H1 (cell line): Measurements from ENCODE around the gene DRAP1.
A peak's percentile ranks its signal among the peaks of the same experiment; 100 is the strongest.

Experiments used
- CBX8 ChIP-seq: fragments of 300-800, 300-1000 bp; sonication (generic); IDR thresholded peaks from 2 replicates; pipeline ENCODE4 v1.7.1; 2016; ENCODE audit warnings: low read depth, low read length, borderline replicate concordance
- EZH2 ChIP-seq: fragments of 200-600 bp; sonication (generic); IDR thresholded peaks from 2 replicates; pipeline ENCODE4 v1.7.1; 2012; ENCODE audit warnings: low read depth, mild to moderate bottlenecking, moderate library complexity, low read length, inconsistent platforms; ENCODE audit not compliant: severe bottlenecking
- SIN3A ChIP-seq, 2 experiments: IDR thresholded peaks in 1 of 2; conservative IDR thresholded peaks in 1 of 2; 2 replicates each; pipeline ENCODE4 v1.6.1; 2011 to 2012; ENCODE audit warnings: low read length in 2 of 2, improper control_type of control experiment in 1 of 2, low read depth in 1 of 2, mild to moderate bottlenecking in 1 of 2
- SUZ12 ChIP-seq: fragments of 200-600 bp; sonication (generic); IDR thresholded peaks from 2 replicates; pipeline ENCODE4 v1.6.1; 2012; ENCODE audit warnings: mild to moderate bottlenecking, inconsistent platforms, low read length, moderate library complexity, mixed read lengths
- TBP ChIP-seq: IDR thresholded peaks from 2 replicates; pipeline ENCODE4 v1.6.1; 2011; ENCODE audit warnings: low read depth, low read length, improper control_type of control experiment

DNA sequence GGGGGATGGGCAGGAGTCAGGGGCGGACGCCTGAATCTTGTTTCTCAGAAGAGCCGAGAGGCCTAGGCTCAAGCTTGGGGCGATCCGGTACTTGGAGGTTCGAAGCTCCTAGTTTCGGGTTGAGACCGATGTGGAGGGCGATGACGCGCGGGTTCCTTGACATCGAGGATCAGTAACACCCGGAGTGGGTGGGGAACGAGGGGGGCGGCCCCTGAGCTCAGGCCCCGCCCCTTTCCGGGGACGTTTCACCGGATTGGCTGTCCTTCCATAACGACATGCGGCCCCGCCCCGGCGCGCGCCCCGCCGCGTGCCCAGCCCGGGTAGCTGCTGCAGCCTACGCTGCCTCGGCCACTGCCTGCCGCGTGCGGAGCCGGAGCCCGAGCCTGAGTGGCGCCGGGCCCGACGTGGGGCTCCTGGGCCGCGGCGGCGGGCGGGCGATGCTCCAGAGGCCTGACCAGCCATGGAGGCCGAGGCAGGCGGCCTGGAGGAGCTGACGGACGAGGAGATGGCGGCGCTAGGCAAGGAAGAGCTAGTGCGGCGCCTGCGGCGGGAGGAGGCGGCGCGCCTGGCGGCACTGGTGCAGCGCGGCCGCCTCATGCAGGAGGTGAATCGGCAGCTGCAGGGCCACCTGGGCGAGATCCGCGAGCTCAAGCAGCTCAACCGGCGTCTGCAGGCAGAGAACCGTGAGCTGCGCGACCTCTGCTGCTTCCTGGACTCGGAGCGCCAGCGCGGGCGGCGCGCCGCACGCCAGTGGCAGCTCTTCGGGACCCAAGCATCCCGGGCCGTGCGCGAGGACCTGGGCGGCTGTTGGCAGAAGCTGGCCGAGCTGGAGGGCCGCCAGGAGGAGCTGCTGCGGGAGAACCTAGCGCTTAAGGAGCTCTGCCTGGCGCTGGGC is 28.7 kb upstream of the DRAP1 start, which contains the start of gene CCDC85B:
- TF ChIP-seq EZH2 (peak; percentile 1), SUZ12 (no peak), CBX8 (no peak), SIN3A (conservative IDR thresholded peaks at IDR 0.05 in 1 of 2, IDR thresholded peaks at IDR 0.05 in 1 of 2; ENCODE audit: low read depth in 1 of 2, low read length in 2 of 2) (no peak; a peak in 1 of 4 replicates), TBP (peak; percentile 66; the same call in 1 of the 2 replicates)
